ENCODE results near the gene FARP2. TPM values are rescaled to one million over a fixed set of nuclear protein-coding genes. Genes with fewer than 3 reads are reported as not detected.
"Not testable (repeated sequence)": the region's sequence is repeated elsewhere in the genome, so short reads cannot be mapped to it uniquely, and the experiment has no call there.

FARP2 gene
- total and polyA plus RNA-seq, 2 donors (not counting 1 experiment from before 2014, with no cell fraction given) = 28.2 to 41.0 TPM

- no peak overlapping the region for H3K9ac ChIP-seq (ENCODE audit: insufficient read depth, low read length)
- H3K9me3 ChIP-seq (ENCODE audit: control insufficient read depth, insufficient read depth, low read depth, low read length) = no peaks in the 10 kb centered on the region
- H4K20me1 ChIP-seq (ENCODE audit: control insufficient read depth, extremely low read depth, insufficient read depth, low read length) = no peaks in the 10 kb centered on the region
- no peak overlapping the region for H3K27ac ChIP-seq (ENCODE audit: insufficient read depth, low read length)
- no peaks in the 10 kb centered on the region for H3K36me3 ChIP-seq (ENCODE audit: control insufficient read depth, insufficient read depth, low read length)
- DNase-seq (ENCODE audit: low read depth in 2 of 2) = no peak
- TF ChIP-seq CTCF (conservative IDR thresholded peaks at IDR 0.05 in 1 of 2, IDR thresholded peaks at IDR 0.05 in 1 of 2; ENCODE audit: low read depth in 1 of 2, low read length in 2 of 2) = no peak
- TF ChIP-seq EZH2 (IDR thresholded peaks at IDR 0.05; ENCODE audit: low read length, missing control alignments) = no peak
- H3K27me3 ChIP-seq (ENCODE audit: control insufficient read depth, insufficient read depth, low read length) = no peaks in the 10 kb centered on the region
- no peaks in the 10 kb centered on the region for H3K79me2 ChIP-seq (ENCODE audit: control insufficient read depth, insufficient read depth, low read length)
- H2AFZ ChIP-seq (ENCODE audit: low read length) = no peak overlapping the region
- no peak overlapping the region for H3K4me2 ChIP-seq (ENCODE audit: extremely low read depth, insufficient read depth, low read length)
- no peak overlapping the region for H3K4me3 ChIP-seq (replicated peaks in 1 of 4; ENCODE audit: control extremely low read depth in 1 of 4, insufficient read depth in 1 of 4, low read depth in 3 of 4, low read length in 4 of 4)
- H3K4me1 ChIP-seq (ENCODE audit: control insufficient read depth, extremely low read depth, insufficient read depth, low read length) = no peaks in the 10 kb centered on the region
These were observed 161.2 kb downstream of the FARP2 start for GRCh38 chr2:241517297-241517696.

GRCh38 chr2:241519669-241520068, 163.6 kb downstream of the FARP2 start:
- H3K4me1 ChIP-seq (ENCODE audit: control insufficient read depth, extremely low read depth, insufficient read depth, low read length) = no peaks in the 10 kb centered on the region
- no peak overlapping the region for H2AFZ ChIP-seq (ENCODE audit: low read length)
- H3K79me2 ChIP-seq (ENCODE audit: control insufficient read depth, insufficient read depth, low read length) = no peaks in the 10 kb centered on the region
- no peaks in the 10 kb centered on the region for H3K27me3 ChIP-seq (ENCODE audit: control insufficient read depth, insufficient read depth, low read length)
- no peaks in the 10 kb centered on the region for H4K20me1 ChIP-seq (ENCODE audit: control insufficient read depth, extremely low read depth, insufficient read depth, low read length)
- no peak overlapping the region for H3K27ac ChIP-seq (ENCODE audit: insufficient read depth, low read length)
- H3K9me3 ChIP-seq (ENCODE audit: control insufficient read depth, insufficient read depth, low read depth, low read length) = no peaks in the 10 kb centered on the region
- TF ChIP-seq CTCF (conservative IDR thresholded peaks at IDR 0.05 in 1 of 2, IDR thresholded peaks at IDR 0.05 in 1 of 2; ENCODE audit: low read depth in 1 of 2, low read length in 2 of 2) (no peak), EZH2 (IDR thresholded peaks at IDR 0.05; ENCODE audit: low read length, missing control alignments) (no peak)
- H3K4me3 ChIP-seq (replicated peaks in 1 of 4; ENCODE audit: control extremely low read depth in 1 of 4, insufficient read depth in 1 of 4, low read depth in 3 of 4, low read length in 4 of 4) = no peak overlapping the region
- no peak overlapping the region for H3K4me2 ChIP-seq (ENCODE audit: extremely low read depth, insufficient read depth, low read length)
- no peak overlapping the region for H3K9ac ChIP-seq (ENCODE audit: insufficient read depth, low read length)
- H3K36me3 ChIP-seq (ENCODE audit: control insufficient read depth, insufficient read depth, low read length) = no peaks in the 10 kb centered on the region
- DNase-seq (ENCODE audit: low read depth in 2 of 2) = no peak

- Histone ChIP-seq H2AFZ (ENCODE audit: low read length) (no peak overlapping the region), H3K4me2 (ENCODE audit: extremely low read depth, insufficient read depth, low read length) (no peak overlapping the region), H3K9ac (ENCODE audit: insufficient read depth, low read length) (no peak overlapping the region), H3K27me3 (ENCODE audit: control insufficient read depth, insufficient read depth, low read length) (no peaks in the 10 kb centered on the region), H3K9me3 (ENCODE audit: control insufficient read depth, insufficient read depth, low read depth, low read length) (no peaks in the 10 kb centered on the region), H3K4me1 (ENCODE audit: control insufficient read depth, extremely low read depth, insufficient read depth, low read length) (no peaks in the 10 kb centered on the region), H3K27ac (ENCODE audit: insufficient read depth, low read length) (no peak overlapping the region), H4K20me1 (ENCODE audit: control insufficient read depth, extremely low read depth, insufficient read depth, low read length) (no peaks in the 10 kb centered on the region), H3K79me2 (ENCODE audit: control insufficient read depth, insufficient read depth, low read length) (no peaks in the 10 kb centered on the region), H3K4me3 (replicated peaks in 1 of 4; ENCODE audit: control extremely low read depth in 1 of 4, insufficient read depth in 1 of 4, low read depth in 3 of 4, low read length in 4 of 4) (no peak overlapping the region), H3K36me3 (ENCODE audit: control insufficient read depth, insufficient read depth, low read length) (no peaks in the 10 kb centered on the region)
- DNase-seq (ENCODE audit: low read depth in 2 of 2) = no peak
- TF ChIP-seq CTCF (conservative IDR thresholded peaks at IDR 0.05 in 1 of 2, IDR thresholded peaks at IDR 0.05 in 1 of 2; ENCODE audit: low read depth in 1 of 2, low read length in 2 of 2) (no peak), EZH2 (IDR thresholded peaks at IDR 0.05; ENCODE audit: low read length, missing control alignments) (no peak)
These were observed 166.4 kb downstream of the FARP2 start for GRCh38 chr2:241522477-241522876.

GRCh38 chr2:241525818-241526780, 170.0 kb downstream of the FARP2 start:
- DNase-seq (ENCODE audit: low read depth in 2 of 2); H3K4me3 ChIP-seq (replicated peaks in 1 of 4; ENCODE audit: control extremely low read depth in 1 of 4, insufficient read depth in 1 of 4, low read depth in 3 of 4, low read length in 4 of 4); H3K4me2 ChIP-seq (ENCODE audit: extremely low read depth, insufficient read depth, low read length); H4K20me1 ChIP-seq (ENCODE audit: control insufficient read depth, extremely low read depth, insufficient read depth, low read length); H3K36me3 ChIP-seq (ENCODE audit: control insufficient read depth, insufficient read depth, low read length); H3K27me3 ChIP-seq (ENCODE audit: control insufficient read depth, insufficient read depth, low read length); H3K27ac ChIP-seq (ENCODE audit: insufficient read depth, low read length); H3K79me2 ChIP-seq (ENCODE audit: control insufficient read depth, insufficient read depth, low read length); H2AFZ ChIP-seq (ENCODE audit: low read length); H3K9ac ChIP-seq (ENCODE audit: insufficient read depth, low read length); H3K4me1 ChIP-seq (ENCODE audit: control insufficient read depth, extremely low read depth, insufficient read depth, low read length); H3K9me3 ChIP-seq (ENCODE audit: control insufficient read depth, insufficient read depth, low read depth, low read length): not testable (repeated sequence)
